ENCODE measurements around the gene PKP2. TPM values are rescaled to one million over a fixed set of nuclear protein-coding genes. Genes with fewer than 3 reads are reported as not detected.
"Not testable (repeated sequence)": the region's sequence is repeated elsewhere in the genome, so short reads cannot be mapped to it uniquely, and the experiment has no call there.

PKP2 gene
- total RNA-seq, 1 donor from 2014 or later, result 16.2 TPM

GRCh38 chr12:32884962-32885361 lies 11.6 kb downstream of the PKP2 start:
- H3K36me3 ChIP-seq, result no peaks in the 10 kb centered on the region
- H3K27ac ChIP-seq, result no peak overlapping the region
- DNase-seq (ENCODE audit: extremely low spot score in 2 of 2), result no peak
- no peaks in the 10 kb centered on the region for H3K9me3 ChIP-seq
- TF ChIP-seq POLR2AphosphoS5 (IDR thresholded peaks at IDR 0.05; ENCODE audit: insufficient read depth in 1 of 2, low read depth in 1 of 2) (no peak), POLR2A (IDR thresholded peaks at IDR 0.05) (no peak)
- TF ChIP-seq, protein P1, sequence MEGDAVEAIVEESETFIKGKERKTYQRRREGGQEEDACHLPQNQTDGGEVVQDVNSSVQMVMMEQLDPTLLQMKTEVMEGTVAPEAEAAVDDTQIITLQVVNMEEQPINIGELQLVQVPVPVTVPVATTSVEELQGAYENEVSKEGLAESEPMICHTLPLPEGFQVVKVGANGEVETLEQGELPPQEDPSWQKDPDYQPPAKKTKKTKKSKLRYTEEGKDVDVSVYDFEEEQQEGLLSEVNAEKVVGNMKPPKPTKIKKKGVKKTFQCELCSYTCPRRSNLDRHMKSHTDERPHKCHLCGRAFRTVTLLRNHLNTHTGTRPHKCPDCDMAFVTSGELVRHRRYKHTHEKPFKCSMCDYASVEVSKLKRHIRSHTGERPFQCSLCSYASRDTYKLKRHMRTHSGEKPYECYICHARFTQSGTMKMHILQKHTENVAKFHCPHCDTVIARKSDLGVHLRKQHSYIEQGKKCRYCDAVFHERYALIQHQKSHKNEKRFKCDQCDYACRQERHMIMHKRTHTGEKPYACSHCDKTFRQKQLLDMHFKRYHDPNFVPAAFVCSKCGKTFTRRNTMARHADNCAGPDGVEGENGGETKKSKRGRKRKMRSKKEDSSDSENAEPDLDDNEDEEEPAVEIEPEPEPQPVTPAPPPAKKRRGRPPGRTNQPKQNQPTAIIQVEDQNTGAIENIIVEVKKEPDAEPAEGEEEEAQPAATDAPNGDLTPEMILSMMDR (IDR thresholded peaks at IDR 0.05), result no peak
- intact Hi-C loops (cut with DNase I), result no loop called here
- no peak overlapping the region for H3K4me3 ChIP-seq
- no peaks in the 10 kb centered on the region for H3K4me1 ChIP-seq
- no peaks in the 10 kb centered on the region for H3K27me3 ChIP-seq

DNA sequence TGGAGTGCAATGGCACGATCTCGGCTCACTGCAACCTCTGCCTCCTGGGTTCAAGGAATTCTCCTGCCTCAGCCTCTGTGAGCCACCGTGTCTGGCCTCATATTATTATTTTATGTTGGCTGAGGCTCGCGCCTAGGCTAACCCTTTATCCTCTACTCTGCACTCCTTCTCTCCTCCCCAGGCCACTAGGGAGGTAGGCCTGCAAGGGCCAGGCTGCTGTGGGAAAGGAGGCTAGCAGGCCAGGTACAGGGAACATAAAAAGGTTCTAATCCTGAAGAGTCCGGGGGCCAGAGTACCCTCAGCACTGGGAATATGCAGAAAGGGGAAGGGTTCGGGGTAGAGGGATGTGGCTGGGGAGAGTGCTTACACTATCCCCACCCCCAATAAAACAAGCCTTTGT lies 14.9 kb downstream of the PKP2 start:
- intact Hi-C loops (cut with DNase I), result no loop called here
- DNase-seq (ENCODE audit: extremely low spot score in 2 of 2), result no peak
- no peaks in the 10 kb centered on the region for H3K4me1 ChIP-seq
- no peak overlapping the region for H3K4me3 ChIP-seq
- no peaks in the 10 kb centered on the region for H3K27me3 ChIP-seq
- H3K9me3 ChIP-seq, result no peaks in the 10 kb centered on the region
- no peak overlapping the region for H3K27ac ChIP-seq
- no peaks in the 10 kb centered on the region for H3K36me3 ChIP-seq
- TF ChIP-seq, protein P1 (IDR thresholded peaks at IDR 0.05), result no peak
- TF ChIP-seq POLR2AphosphoS5 (IDR thresholded peaks at IDR 0.05; ENCODE audit: insufficient read depth in 1 of 2, low read depth in 1 of 2), result no peak
- no peak for TF ChIP-seq POLR2A (IDR thresholded peaks at IDR 0.05)

- no peak for DNase-seq (ENCODE audit: extremely low spot score in 2 of 2)
- Histone ChIP-seq H3K27me3 (no peaks in the 10 kb centered on the region), H3K36me3 (no peaks in the 10 kb centered on the region), H3K27ac (no peak overlapping the region), H3K4me1 (no peaks in the 10 kb centered on the region), H3K9me3 (no peaks in the 10 kb centered on the region), H3K4me3 (no peak overlapping the region)
- TF ChIP-seq POLR2A (IDR thresholded peaks at IDR 0.05) (no peak), POLR2AphosphoS5 (IDR thresholded peaks at IDR 0.05; ENCODE audit: insufficient read depth in 1 of 2, low read depth in 1 of 2) (no peak)
- TF ChIP-seq, protein P1 (IDR thresholded peaks at IDR 0.05), result no peak
- intact Hi-C loops (cut with DNase I), result no loop called here
Observed at GRCh38 chr12:32881107-32881506, 15.5 kb downstream of the PKP2 start.

DNA sequence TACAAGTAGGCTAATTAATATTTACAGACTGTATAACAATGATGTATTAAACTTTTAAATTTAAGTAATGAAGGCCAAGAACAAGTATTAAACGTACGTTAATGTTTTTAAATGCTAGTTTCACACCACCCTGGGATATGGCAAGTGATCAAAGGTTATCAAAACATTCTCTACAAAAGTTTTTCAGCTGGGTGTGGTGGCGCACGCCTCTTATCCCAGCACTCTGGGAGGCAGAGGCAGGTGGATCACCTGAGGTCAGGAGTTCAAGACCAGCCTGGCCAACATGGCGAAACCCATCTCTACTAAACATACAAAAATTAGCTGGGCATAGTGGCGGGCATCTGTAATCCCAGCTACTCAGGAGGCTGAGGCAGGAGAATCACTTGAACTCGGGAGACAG lies 17.5 kb downstream of the PKP2 start:
- H3K4me1 ChIP-seq; H3K36me3 ChIP-seq; DNase-seq (ENCODE audit: extremely low spot score in 2 of 2); H3K27ac ChIP-seq; H3K9me3 ChIP-seq; H3K4me3 ChIP-seq; intact Hi-C loops (cut with DNase I); H3K27me3 ChIP-seq: not testable (repeated sequence)

GRCh38 chr12:32877601-32878459 lies 18.7 kb downstream of the PKP2 start:
- H3K27me3 ChIP-seq, result no peaks in the 10 kb centered on the region
- H3K4me1 ChIP-seq, result no peaks in the 10 kb centered on the region
- no peak overlapping the region for H3K4me3 ChIP-seq
- no peak overlapping the region for H3K27ac ChIP-seq
- no peaks in the 10 kb centered on the region for H3K36me3 ChIP-seq
- H3K9me3 ChIP-seq, result no peaks in the 10 kb centered on the region
- intact Hi-C loops (cut with DNase I), result no loop called here
- TF ChIP-seq POLR2A (IDR thresholded peaks at IDR 0.05) (no peak), POLR2AphosphoS5 (IDR thresholded peaks at IDR 0.05; ENCODE audit: insufficient read depth in 1 of 2, low read depth in 1 of 2) (no peak)
- TF ChIP-seq, protein P1 (IDR thresholded peaks at IDR 0.05), result no peak
- DNase-seq (ENCODE audit: extremely low spot score in 2 of 2), result no peak

All from vagina (tissue), 2 donors.